Lower lobe of right lung (tissue), 2 donors: Measurements from ENCODE around the gene RNF40. TPM values are rescaled to one million over a fixed set of nuclear protein-coding genes. Genes with fewer than 3 reads are reported as not detected.
A peak's percentile ranks its signal among the peaks of the same experiment; 100 is the strongest.

Experiments used
- ATAC-seq, 2 donors: fragments of 200-7000 bp; cut with Tn5 transposase; one replicate each; pipeline ENCODE4 v1.9.1; 2020 to 2022; ENCODE audit warnings: mild to moderate bottlenecking in 2 of 2, moderate library complexity in 2 of 2
- DNase-seq: peaks from one replicate; pipeline ENCODE4 v3.0.0-alpha.2; 2020
- H3K27ac ChIP-seq: fragments of 200-600 bp; one replicate; pipeline ENCODE4 v1.8.0; 2022
- H3K27me3 ChIP-seq: fragments of 200-600 bp; one replicate; pipeline ENCODE4 v1.8.0; 2022; ENCODE audit warnings: low read depth
- H3K36me3 ChIP-seq: fragments of 200-600 bp; one replicate; pipeline ENCODE4 v1.8.0; 2022; ENCODE audit warnings: mild to moderate bottlenecking
- H3K4me1 ChIP-seq: fragments of 200-600 bp; one replicate; pipeline ENCODE4 v1.8.0; 2022
- H3K4me3 ChIP-seq: fragments of 200-600 bp; one replicate; pipeline ENCODE4 v1.8.0; 2022; ENCODE audit warnings: mild to moderate bottlenecking
- H3K9me3 ChIP-seq: fragments of 200-600 bp; one replicate; pipeline ENCODE4 v1.8.0; 2022
- CTCF ChIP-seq: fragments of 200-600 bp; IDR thresholded peaks from one replicate; pipeline ENCODE4 v1.8.0; 2022; ENCODE audit warnings: antibody characterized with exemption, mild to moderate bottlenecking
- intact Hi-C: fragments of 100-400 bp; cut with DNase I; formaldehyde crosslinking; loops from one replicate; pipeline ENCODE4 v1.11.0; 2022
- total RNA-seq: library from RNA; stranded (reverse); fragmentation: NEBNext Ultra II Directional; extraction: Animal tissue kit (Norgen Biotek cat#: 25700); gene quantifications from one replicate; pipeline ENCODE4 v1.2.1, GENCODE V29; 2021
- donor health status: DM: no; HTN: yes; CAD: no; lungs with severe emphysema.

Gene RNF40
- total RNA-seq, 1 donor from 2014 or later, result 95.9 TPM

GRCh38 chr16:30721606-30722005, 40.5 kb upstream of the RNF40 start:
- no peak for DNase-seq
- TF ChIP-seq CTCF, result no peak
- no peaks in the 10 kb centered on the region for H3K27me3 ChIP-seq
- intact Hi-C loops, result no loop called here
- H3K27ac ChIP-seq, result no peak overlapping the region
- no peak for ATAC-seq
- no peak overlapping the region for H3K4me3 ChIP-seq
- H3K4me1 ChIP-seq, result no peaks in the 10 kb centered on the region
- peaks cover 100% of the 10 kb centered on the region for H3K36me3 ChIP-seq
- no peaks in the 10 kb centered on the region for H3K9me3 ChIP-seq

- intact Hi-C loops, result no loop called here
- Histone ChIP-seq H3K4me3 (no peak overlapping the region), H3K27me3 (no peaks in the 10 kb centered on the region), H3K36me3 (peaks cover 100% of the 10 kb centered on the region), H3K4me1 (no peaks in the 10 kb centered on the region), H3K27ac (no peak overlapping the region), H3K9me3 (no peaks in the 10 kb centered on the region)
- DNase-seq, result no peak
- peak in 1 of 2 donors; percentile 14 for ATAC-seq
- no peak for TF ChIP-seq CTCF
Observed at GRCh38 chr16:30722443-30722842, 39.7 kb upstream of the RNF40 start.

- H3K36me3 ChIP-seq, result peaks cover 98% of the 10 kb centered on the region
- DNase-seq (no peak), ATAC-seq (no peak)
- intact Hi-C loops, result no loop called here
- no peak overlapping the region for H3K4me3 ChIP-seq
- no peak for TF ChIP-seq CTCF
- H3K9me3 ChIP-seq, result no peaks in the 10 kb centered on the region
- no peaks in the 10 kb centered on the region for H3K27me3 ChIP-seq
- no peaks in the 10 kb centered on the region for H3K4me1 ChIP-seq
- no peak overlapping the region for H3K27ac ChIP-seq
Observed at GRCh38 chr16:30722916-30723315, 39.2 kb upstream of the RNF40 start.

- no peak for ATAC-seq
- Histone ChIP-seq H3K36me3 (peaks cover 96% of the 10 kb centered on the region), H3K27me3 (no peaks in the 10 kb centered on the region), H3K9me3 (no peaks in the 10 kb centered on the region), H3K4me3 (no peak overlapping the region), H3K4me1 (no peaks in the 10 kb centered on the region), H3K27ac (no peak overlapping the region)
- intact Hi-C loops, result no loop called here
- TF ChIP-seq CTCF, result no peak
- no peak for DNase-seq
Observed at GRCh38 chr16:30723725-30724355, 38.3 kb upstream of the RNF40 start.

GRCh38 chr16:30724641-30725417, 37.3 kb upstream of the RNF40 start:
- no peaks in the 10 kb centered on the region for H3K27me3 ChIP-seq
- H3K36me3 ChIP-seq, result peaks cover 96% of the 10 kb centered on the region
- DNase-seq (peak; percentile 72), ATAC-seq (peak; percentile 62 to 68)
- intact Hi-C loops, result no loop called here
- H3K4me3 ChIP-seq, result no peak overlapping the region
- TF ChIP-seq CTCF, result no peak
- H3K9me3 ChIP-seq, result no peaks in the 10 kb centered on the region
- H3K4me1 ChIP-seq, result no peaks in the 10 kb centered on the region
- peak overlapping the region; percentile 58 for H3K27ac ChIP-seq
